IgD-negative memory B cell (primary cell): ENCODE data around the gene OR8H2. TPM values are rescaled to one million over a fixed set of nuclear protein-coding genes. Genes with fewer than 3 reads are reported as not detected.

Experiments used
- polyA plus RNA-seq: library from polyadenylated mRNA; unstranded; fragments of 300-500 nt; fragmentation: Illumina TruSeq; gene quantifications from one replicate; pipeline ENCODE4 v1.2.3, GENCODE V29; 2021

Gene OR8H2
- polyA plus RNA-seq, 1 donor from 2014 or later = not detected

Other genes starting within 250 kb of the OR8H2 start
- not detected for gene TRIM51, start 220.4 kb upstream of the OR8H2 start, polyA plus RNA-seq
- gene OR5W2, start 189.1 kb upstream of the OR8H2 start, polyA plus RNA-seq = not detected
- gene OR5I1, start 167.3 kb upstream of the OR8H2 start, polyA plus RNA-seq = not detected
- gene OR10AG1, start 133.7 kb upstream of the OR8H2 start, polyA plus RNA-seq = not detected
- not detected for gene OR5F1, start 109.1 kb upstream of the OR8H2 start, polyA plus RNA-seq
- gene OR5AS1, start 76.0 kb upstream of the OR8H2 start, polyA plus RNA-seq = not detected
- not detected for gene OR8I2, start 10.4 kb upstream of the OR8H2 start, polyA plus RNA-seq
- gene OR8H3, start 18.7 kb downstream of the OR8H2 start, polyA plus RNA-seq = not detected
- not detected for gene OR8J3, start 36.5 kb downstream of the OR8H2 start, polyA plus RNA-seq
- not detected for gene OR8K5, start 56.6 kb downstream of the OR8H2 start, polyA plus RNA-seq
- not detected for gene OR5J2, start 72.9 kb downstream of the OR8H2 start, polyA plus RNA-seq
- not detected for gene OR5T2, start 130.6 kb downstream of the OR8H2 start, polyA plus RNA-seq
- gene OR5T3, start 148.6 kb downstream of the OR8H2 start, polyA plus RNA-seq = not detected
- gene OR5T1, start 170.5 kb downstream of the OR8H2 start, polyA plus RNA-seq = not detected
- gene OR8H1, start 188.6 kb downstream of the OR8H2 start, polyA plus RNA-seq = not detected
- gene OR8K3, start 211.5 kb downstream of the OR8H2 start, polyA plus RNA-seq = not detected
- not detected for gene OR8K1, start 242.4 kb downstream of the OR8H2 start, polyA plus RNA-seq